Measurements from ENCODE around the gene KCNH3.
A peak's percentile ranks its signal among the peaks of the same experiment; 100 is the strongest.

KCNH3 gene

DNA sequence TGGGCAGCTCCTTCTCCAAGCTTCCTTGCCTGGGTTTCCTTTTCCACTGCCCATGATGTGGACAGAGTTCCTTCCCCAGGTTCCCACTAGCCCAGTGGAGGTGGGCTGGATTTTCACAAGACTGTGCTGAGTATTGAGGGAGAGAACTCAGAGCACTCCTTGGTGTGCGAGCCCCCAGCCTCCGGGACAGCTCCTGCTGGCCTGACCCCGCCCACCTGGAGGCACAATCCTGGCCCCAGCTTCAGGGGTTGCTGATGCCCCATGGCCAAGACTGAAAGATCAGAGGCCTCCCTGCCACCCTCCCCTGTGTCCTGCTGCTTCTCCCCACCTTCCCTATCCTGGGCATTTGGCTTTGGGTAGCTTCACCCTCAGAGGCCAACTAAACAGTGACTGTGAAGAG lies 7.7 kb downstream of the KCNH3 start:
- no peak for DNase-seq

DNA sequence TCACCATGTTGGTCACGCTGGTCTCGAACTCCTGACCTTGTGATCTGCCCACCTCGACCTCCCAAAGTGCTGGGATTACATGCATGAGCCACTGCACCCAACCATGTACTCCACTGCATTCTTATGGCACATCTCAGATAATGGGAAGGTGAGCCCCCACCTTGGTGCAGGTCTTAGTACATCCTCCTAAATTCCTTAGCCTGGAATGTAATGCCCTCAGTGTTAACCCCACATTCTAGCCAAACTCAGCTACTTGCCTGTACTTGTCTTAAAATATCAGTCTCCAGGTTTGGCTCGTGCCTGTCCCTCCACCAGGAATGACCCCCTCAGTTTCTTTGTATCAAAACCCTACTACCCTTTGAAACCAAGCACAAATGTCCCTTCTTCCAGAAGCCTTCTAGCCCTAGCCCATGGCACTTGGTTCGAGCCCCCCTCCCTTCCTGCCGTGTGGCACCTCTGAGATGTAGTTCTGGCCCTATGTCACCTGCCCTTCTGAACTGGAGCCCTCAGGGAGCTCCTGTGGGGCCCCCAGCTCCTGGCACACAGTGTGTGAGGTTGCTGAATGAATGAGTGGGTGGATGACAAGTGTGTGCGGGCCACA lies 8.4 kb downstream of the KCNH3 start:
- DNase-seq, result no peak

DNA sequence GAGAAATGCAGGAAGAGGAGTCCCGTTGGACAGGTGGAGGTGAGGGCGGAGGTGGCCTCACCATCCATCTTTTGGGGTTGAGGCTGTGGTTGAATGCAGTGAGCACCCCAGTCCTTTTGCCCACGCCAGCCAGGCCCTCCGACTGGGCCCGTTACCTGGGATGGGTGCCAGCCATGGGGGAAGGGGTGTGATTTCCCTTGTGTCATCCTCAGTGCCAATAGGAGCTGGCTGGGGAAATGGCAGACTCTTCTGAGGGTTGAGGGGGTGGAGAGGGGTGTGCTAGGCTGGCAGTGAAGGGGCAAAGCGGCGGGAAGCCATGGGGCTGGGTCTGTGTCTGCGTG lies 9.6 kb downstream of the KCNH3 start:
- no peak for DNase-seq

DNA sequence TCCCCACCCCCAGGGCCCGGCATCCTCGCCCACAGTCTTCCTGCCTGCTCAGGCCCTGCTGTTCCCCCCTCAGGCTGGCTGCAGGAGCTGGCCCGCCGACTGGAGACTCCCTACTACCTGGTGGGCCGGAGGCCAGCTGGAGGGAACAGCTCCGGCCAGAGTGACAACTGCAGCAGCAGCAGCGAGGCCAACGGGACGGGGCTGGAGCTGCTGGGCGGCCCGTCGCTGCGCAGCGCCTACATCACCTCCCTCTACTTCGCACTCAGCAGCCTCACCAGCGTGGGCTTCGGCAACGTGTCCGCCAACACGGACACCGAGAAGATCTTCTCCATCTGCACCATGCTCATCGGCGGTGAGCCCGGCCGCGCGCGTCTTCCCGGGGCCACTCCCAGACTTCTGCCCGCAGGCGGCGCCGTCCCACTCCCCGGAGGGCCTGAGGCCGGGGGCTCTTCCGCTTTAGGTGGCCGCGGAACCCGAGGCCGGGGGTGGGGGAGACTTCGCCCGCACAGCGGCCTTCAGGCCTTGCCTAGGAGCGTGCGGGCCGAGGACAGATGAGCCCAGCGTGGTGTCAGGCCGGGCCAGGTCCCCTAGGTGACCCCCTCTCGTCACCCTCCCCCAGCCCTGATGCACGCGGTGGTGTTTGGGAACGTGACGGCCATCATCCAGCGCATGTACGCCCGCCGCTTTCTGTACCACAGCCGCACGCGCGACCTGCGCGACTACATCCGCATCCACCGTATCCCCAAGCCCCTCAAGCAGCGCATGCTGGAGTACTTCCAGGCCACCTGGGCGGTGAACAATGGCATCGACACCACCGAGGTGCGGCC lies 10.2 kb downstream of the KCNH3 start:
- DNase-seq, result peak in 1 of 2 donors; percentile 22

DNA sequence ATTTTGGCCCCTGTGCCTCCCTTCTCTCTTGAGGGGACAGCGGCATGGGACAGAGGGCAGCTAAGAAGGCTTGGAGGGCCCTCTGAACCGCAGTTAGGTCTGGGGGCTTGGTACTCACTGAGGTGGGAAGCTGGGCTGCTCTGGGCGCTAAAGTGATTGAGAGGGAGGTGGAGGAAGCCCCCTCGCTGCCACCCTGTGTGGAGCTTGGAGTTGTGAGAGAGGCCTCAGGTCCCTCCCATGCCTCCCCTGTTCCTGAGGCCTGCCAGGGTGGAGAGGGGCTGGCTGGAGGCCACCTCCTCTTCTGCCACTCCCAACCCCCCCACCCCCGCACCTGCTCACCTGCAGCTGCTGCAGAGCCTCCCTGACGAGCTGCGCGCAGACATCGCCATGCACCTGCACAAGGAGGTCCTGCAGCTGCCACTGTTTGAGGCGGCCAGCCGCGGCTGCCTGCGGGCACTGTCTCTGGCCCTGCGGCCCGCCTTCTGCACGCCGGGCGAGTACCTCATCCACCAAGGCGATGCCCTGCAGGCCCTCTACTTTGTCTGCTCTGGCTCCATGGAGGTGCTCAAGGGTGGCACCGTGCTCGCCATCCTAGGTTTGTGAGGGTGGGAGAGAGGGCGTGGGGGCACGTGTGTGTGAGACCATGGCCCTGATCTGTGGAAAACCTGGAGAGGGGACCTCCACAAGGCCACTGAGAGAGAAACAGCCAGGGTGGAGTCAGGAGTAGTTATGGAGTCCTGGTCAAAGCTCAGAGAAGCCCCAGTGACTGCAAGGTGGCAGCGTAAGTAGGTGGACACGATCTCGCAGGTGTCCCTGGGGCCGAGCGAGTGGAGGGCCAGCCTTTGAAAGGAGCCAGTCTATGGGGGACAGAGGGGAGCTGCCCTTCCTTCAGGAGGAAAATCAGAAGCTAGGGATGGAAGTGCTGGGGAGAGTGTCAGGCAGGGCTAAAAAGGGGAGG lies 11.2 kb downstream of the KCNH3 start:
- no peak for DNase-seq

DNA sequence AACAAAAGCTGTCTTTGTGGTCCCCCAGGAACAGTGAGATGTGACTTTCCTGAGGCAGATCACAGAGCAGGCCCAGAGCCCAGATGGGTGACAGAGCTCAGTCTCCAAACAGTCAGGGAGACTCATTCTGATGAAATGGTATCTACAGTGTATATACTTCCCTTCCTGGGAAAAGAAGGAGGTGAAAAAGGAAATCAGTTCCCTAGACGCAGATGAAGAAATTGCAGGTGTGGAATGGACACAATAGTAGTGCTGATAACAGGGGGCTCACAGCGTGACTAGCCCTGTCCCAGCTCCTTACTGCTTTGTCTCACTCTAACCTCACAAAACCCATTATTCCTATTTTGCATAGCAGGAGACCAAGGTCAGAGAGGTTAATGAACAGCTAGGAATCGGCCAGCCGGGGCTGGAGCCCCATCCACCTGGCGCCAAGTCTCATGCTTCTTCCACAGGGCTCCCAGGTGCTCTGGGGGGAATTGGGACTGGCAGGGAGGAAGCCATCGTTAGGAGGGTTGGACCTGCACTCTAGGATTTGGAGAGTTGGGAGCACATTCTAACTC lies 11.9 kb downstream of the KCNH3 start:
- DNase-seq, result no peak

DNA sequence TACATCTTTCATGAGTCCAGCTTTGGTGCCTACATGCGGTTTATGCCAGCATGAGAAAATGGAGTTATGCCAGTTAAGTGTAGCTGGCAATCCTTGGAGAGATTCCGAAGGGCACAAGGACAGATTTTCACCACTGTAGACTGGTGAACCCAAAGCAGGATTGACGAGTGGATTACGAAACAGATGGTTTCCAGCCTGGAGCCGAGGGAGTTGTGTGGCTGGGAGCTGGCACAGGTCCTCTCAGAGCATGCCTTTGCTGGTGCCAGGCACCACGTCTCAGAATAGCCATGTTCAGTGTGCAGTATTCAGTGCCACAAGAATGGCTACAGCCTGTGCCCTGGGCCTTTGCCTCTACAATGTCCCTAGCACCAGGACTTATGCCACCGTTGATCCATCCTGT lies 13.2 kb downstream of the KCNH3 start:
- DNase-seq, result no peak

DNA sequence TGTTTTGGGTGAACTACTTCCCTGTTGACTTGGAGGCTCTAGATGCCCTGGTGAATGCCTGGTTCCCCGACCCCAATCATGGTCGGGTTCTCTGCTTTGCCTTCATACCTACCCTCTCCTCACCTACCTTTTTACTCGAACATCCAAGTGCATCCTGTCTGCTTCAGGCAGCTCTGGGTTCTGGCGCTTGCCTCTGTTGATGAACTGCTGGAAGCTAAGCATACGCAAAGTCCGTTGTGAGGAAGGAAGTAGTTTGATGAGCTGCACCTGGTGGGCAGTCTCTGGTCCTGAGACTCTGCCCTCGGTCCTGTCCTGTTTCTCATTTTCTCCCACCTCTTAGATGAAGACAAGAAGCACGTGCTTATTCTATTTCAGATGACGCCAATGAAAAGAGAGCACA lies 13.6 kb downstream of the KCNH3 start:
- no peak for DNase-seq

DNA sequence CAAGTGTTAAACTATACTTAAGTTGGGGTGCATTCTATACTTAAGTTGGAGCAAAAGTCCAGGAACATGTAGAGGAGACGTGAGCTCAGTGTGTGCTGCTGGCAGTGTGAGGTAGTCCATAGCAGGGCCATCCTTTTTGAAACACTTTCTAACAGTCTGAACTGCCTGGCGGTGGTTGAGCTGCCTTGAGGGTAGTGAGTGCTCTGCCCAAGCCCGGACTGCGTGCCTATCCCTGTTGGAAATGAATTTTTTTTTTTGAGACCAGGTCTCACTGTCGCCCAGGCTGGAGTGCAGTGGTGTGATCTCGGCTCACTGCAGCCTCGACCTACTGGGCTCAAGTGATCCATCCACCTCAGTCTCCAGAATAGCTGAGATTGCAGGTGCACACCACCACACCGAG lies 14.1 kb downstream of the KCNH3 start:
- no peak for DNase-seq

DNA sequence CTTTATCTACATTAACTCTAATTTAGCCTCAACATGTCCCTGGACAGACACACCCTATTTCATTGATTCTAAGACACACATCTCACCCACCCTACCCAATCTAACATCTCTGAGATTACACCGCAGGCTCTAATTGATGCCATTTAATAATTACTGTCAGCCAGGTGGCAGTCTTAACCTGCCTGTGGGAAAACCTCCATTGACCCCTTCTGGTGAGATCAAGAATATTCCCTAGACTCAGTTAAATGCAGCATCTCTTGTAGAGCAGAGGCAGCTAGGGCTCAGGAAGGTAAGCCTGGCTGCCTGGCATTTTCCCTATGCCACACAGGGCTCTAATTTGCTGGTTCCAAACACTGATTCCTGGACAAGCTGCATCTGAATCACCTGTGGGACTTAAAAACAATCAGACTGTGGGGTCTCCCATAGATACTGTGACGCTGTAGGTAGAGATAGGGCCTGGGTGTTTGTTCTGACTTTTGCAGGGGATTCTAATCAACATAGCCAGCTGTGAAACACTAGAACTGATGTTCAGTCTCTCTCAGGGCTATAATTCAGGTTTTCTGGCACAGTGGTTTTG lies 14.8 kb downstream of the KCNH3 start:
- DNase-seq, result no peak

DNA sequence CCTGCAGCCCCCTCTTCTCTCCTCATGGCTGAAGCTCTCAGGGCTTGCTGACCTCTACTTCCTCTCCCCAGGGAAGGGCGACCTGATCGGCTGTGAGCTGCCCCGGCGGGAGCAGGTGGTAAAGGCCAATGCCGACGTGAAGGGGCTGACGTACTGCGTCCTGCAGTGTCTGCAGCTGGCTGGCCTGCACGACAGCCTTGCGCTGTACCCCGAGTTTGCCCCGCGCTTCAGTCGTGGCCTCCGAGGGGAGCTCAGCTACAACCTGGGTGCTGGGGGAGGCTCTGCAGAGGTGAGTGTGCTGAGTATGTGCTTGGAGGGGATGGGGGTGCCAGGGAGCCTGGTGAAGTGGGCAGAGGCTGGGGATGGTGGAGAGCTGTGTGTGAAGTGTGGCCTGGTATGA lies 15.4 kb downstream of the KCNH3 start:
- no peak for DNase-seq

DNA sequence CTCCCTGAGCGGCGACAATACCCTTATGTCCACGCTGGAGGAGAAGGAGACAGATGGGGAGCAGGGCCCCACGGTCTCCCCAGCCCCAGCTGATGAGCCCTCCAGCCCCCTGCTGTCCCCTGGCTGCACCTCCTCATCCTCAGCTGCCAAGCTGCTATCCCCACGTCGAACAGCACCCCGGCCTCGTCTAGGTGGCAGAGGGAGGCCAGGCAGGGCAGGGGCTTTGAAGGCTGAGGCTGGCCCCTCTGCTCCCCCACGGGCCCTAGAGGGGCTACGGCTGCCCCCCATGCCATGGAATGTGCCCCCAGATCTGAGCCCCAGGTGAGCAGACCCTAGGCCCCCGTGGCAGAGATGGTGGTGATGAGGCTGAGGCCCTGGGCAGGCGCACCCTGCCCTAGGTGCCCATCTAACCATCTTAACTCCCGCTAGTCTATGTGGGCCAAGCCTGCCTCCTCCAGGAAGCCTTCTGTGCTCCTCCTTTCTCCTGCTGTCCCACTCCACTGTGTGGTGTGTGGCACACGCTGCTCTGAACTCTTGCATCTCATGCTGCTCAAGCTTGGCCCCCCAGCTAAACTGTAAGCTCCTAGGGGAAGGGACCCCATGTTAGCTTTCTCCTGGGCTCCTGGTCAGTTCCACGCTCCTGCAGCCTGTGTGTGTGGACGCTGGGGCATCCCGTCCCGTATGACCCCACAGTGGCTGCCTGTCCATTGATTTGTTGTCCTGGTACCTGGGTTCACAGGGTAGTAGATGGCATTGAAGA lies 17.0 kb downstream of the KCNH3 start:
- DNase-seq, result no peak

DNA sequence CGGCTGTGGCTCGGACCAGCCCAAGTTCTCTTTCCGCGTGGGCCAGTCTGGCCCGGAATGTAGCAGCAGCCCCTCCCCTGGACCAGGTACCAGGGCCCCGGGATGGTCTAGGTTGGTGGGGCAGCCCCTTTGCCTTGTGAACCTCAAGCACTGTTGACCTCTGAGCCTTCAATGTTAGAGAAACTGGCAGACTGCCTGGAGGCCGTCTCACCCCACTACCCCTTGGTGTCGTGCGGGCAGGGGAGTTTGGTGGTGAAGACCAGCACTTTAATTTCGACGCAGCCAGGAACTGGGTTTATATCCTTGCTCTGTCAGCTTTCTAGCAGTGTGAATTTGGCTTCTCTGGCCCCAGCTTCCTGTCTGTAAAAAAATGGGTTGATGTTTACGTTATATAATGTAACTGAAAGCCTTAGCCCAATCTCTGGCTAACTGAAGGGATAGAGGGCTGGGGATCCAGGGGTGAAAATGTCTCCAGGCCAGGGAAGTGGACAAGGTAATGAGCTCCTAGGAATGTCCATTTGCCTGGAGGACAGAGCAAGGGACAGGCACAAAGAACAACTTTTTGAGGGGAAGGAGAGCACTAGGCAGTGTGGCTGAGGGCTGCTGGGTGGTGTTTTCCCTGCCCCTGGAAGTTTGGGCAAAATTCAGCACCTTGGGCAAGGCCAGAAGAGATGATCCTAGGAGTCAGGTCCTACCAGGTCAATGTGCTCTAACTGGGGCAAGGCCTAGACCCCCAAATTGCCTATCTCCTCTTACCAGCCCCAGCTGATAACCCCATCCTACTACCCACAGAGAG lies 17.8 kb downstream of the KCNH3 start:
- no peak for DNase-seq

DNA sequence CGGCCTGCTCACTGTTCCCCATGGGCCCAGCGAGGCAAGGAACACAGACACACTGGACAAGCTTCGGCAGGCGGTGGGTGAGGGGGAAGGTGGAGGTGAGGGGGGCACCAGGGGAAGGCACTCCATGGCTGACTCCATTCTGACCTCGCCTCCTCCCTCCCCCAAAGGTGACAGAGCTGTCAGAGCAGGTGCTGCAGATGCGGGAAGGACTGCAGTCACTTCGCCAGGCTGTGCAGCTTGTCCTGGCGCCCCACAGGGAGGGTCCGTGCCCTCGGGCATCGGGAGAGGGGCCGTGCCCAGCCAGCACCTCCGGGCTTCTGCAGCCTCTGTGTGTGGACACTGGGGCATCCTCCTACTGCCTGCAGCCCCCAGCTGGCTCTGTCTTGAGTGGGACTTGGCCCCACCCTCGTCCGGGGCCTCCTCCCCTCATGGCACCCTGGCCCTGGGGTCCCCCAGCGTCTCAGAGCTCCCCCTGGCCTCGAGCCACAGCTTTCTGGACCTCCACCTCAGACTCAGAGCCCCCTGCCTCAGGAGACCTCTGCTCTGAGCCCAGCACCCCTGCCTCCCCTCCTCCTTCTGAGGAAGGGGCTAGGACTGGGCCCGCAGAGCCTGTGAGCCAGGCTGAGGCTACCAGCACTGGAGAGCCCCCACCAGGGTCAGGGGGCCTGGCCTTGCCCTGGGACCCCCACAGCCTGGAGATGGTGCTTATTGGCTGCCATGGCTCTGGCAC lies 18.5 kb downstream of the KCNH3 start:
- no peak for DNase-seq

DNA sequence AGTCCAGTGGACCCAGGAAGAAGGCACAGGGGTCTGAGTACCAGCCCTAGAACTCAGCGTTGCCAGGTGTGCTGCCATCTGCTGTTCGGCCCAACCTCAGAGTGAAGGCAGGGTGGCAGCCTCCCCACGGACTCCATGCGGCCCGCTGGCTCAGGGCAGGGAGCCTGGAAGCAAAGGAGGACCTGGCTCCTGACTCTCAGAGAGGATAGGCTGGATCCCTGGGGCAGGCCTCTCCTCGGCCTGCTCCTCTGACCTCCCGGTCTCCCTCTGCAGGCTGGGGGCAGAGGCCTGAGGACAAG lies 19.0 kb downstream of the KCNH3 start:
- DNase-seq, result no peak

DNA sequence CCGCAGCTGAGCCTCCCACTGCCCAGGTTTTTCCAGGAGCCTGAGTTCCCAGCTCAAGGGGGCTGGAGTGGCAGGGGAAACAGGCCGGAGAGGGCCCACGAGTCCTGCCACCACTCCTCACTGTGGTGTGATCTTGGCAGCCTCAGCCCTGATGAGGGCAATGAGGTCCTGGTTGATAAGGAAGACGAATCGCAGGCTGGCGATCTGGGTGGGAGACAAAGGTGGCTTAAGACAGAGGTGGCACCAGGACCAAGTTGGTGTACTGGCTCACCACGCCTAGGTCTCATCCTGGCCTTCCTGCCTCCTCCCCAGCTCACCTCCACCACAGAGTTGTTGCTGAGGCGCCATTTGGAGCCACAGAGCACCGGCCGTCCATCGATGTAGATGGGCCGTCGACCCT lies 19.7 kb downstream of the KCNH3 start:
- no peak for DNase-seq

DNA sequence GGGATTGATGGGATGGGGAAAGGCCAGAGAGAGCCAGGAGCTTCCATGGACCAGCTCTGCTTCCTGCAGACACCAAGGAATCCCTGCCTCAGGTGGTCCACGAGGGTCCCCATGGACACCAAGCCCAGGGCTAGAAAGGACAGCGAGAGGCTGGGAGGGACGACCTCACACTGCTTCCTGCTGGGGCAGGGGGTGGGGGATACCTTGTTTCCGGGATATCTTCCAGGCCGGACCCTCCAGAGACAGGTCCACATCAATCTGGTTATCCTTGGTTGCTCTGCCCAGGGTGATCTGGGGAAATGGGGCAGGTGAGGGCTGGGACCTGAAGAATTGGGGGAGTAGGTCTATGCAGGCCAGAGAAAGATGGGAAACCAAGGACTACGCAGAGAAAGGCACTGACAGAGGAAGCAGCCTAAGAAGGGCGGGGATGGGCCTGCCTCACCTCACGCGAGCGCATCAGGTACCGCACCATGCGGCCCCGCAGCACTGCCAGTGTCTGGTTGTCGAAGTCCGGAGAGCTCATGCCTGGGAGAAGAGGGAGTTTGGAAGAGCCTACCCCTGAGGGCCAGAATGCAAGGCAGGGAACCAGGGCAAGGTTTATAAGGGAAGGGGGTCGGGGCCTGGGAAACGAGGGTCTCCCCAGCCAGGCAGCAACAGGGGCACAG lies 20.3 kb downstream of the KCNH3 start:
- DNase-seq, result no peak

DNA sequence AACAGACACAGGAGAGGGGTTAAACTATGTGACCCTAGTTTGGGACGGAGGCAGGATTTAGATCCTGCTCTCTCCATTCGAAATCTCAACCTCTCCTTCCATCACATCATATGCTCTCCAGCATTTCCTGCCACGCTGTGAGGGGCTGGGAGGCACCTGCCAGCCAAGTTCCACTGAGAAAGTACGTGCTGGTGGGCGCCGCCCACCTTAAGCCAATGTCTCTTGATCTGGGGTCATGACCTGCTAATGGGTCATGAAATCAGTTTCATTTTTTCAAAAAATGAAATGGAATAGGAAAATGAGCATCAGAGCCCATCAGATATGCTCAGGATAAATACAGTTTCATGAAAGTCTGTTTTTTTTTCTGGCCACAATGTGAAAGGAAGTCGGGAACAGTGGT lies 21.9 kb downstream of the KCNH3 start:
- no peak for DNase-seq

DNA sequence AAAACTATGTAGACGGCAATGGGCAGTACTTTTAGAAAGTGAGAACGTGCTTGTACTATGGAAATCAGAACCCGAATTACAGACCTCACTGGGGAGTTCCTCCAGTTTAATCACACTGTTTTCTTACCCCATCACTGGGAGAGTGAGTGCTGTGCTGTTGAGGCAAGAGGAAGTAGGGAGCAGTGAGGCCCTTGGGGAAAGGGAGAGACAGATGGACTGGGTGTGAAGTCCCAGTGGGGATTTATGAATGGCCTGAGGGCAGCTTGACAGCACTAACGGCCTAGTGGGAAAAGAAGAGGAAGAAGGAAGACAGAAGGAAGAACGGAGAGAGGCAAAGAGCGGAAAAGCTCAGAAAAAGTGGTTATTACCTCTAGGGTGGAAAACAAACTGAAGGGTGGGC lies 23.4 kb downstream of the KCNH3 start:
- no peak for DNase-seq

DNA sequence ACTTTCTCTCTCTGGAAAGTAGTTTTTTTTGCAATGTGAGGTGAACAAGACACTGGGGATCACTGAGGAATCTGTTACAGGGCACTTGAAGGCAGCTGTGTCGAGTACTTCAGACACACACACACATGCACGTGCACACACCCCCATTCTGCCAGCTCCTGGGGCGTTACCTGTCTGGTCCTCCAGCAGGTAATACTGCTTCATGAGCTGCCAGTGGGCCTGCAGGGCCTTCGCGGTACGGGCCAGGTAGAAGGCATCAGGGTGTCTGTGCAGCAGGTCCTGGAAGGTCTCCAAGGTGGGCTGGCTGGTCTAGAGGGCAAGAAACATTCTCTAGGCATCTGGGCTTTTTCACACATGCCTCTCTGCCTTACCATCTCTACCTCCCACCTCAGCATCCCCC lies 24.0 kb downstream of the KCNH3 start:
- no peak for DNase-seq

Data from activated CD4-positive, alpha-beta T cell treated with anti-CD3 and anti-CD28 coated beads for 4 hours (primary cell).